SK-N-SH (cell line): ENCODE data around the gene ANAPC4. TPM values are rescaled to one million over a fixed set of nuclear protein-coding genes. Genes with fewer than 3 reads are reported as not detected.
A peak's percentile ranks its signal among the peaks of the same experiment; 100 is the strongest.

ENCODE experiments used
- CTCF ChIA-PET: fragments of 300-600, 350-600 bp; formaldehyde crosslinking; extraction: SDS; loops from one replicate; lab custom pipeline; 2021; lab: Yijun Ruan, JAX
- POLR2A ChIA-PET: fragments of 350-600 bp; sonication (Branson Sonifier 250); formaldehyde crosslinking; extraction: SDS; loops from one replicate; lab custom pipeline; 2020; ENCODE audit warnings: antibody characterized with exemption, inconsistent platforms; lab: Yijun Ruan, JAX
- DNase-seq: peaks from one replicate; pipeline ENCODE4 v3.0.0; 2012
- H2AFZ ChIP-seq: fragments of 200-600 bp; sonication (generic); 2 replicates; pipeline ENCODE4 v1.8.1; 2016; ENCODE audit warnings: antibody characterized with exemption, mild to moderate bottlenecking, low read depth
- H3F3A ChIP-seq: fragments of 200-600 bp; sonication (generic); replicated peaks from 2 replicates; pipeline ENCODE3; 2016; ENCODE audit warnings: antibody characterized with exemption, mild to moderate bottlenecking; ENCODE audit not compliant: insufficient read depth
- H3K27ac ChIP-seq, 2 experiments: fragments of 200-500 bp in 1 of 2; fragments of 200-600 bp in 1 of 2; sonication (Bioruptor generic) in 1 of 2; sonication (generic), shearing (Covaris generic) in 1 of 2; 2 replicates each; pipeline versions ENCODE4 v1.5.1 to v1.6.1; 2014 to 2016; ENCODE audit warnings: low read depth in 2 of 2, inconsistent platforms in 1 of 2, low read length in 1 of 2, mild to moderate bottlenecking in 1 of 2, mixed read lengths in 1 of 2
- H3K27me3 ChIP-seq: fragments of 200-600 bp; sonication (generic), shearing (Covaris generic); 2 replicates; pipeline ENCODE4 v1.6.1; 2016; ENCODE audit warnings: mixed run types; ENCODE audit not compliant: insufficient read depth
- H3K36me3 ChIP-seq, 2 experiments: fragments of 200-500 bp in 1 of 2; fragments of 200-600 bp in 1 of 2; sonication (Bioruptor generic) in 1 of 2; sonication (generic) in 1 of 2; replicated peaks in 1 of 2; 2 replicates each; pipeline versions ENCODE3 to v1.5.1; 2014 to 2016; ENCODE audit warnings: low read length in 1 of 2, mild to moderate bottlenecking in 1 of 2; ENCODE audit not compliant: insufficient read depth in 2 of 2, control insufficient read depth in 1 of 2
- H3K4me1 ChIP-seq, 2 experiments: fragments of 200-500 bp in 1 of 2; fragments of 200-600 bp in 1 of 2; sonication (Bioruptor generic) in 1 of 2; sonication (generic), shearing (Covaris generic) in 1 of 2; 2 replicates each; pipeline versions ENCODE4 v1.5.1 to v1.6.1; 2014 to 2016; ENCODE audit warnings: low read depth in 1 of 2, low read length in 1 of 2, mixed run types in 1 of 2; ENCODE audit not compliant: insufficient read depth in 2 of 2, control insufficient read depth in 1 of 2
- H3K4me2 ChIP-seq: fragments of 200-600 bp; sonication (generic), shearing (Covaris generic); 2 replicates; pipeline ENCODE4 v1.6.1; 2017; ENCODE audit warnings: mixed run types
- H3K4me3 ChIP-seq, 2 experiments: fragments of 200-500 bp in 1 of 2; fragments of 200-600 bp in 1 of 2; sonication (Bioruptor generic) in 1 of 2; sonication (generic), shearing (Covaris generic) in 1 of 2; 2 replicates each; pipeline versions ENCODE4 v1.5.1 to v1.8.1; 2014 to 2016; ENCODE audit warnings: low read depth in 2 of 2, inconsistent platforms in 1 of 2, low read length in 1 of 2, mild to moderate bottlenecking in 1 of 2, mixed read lengths in 1 of 2, moderate library complexity in 1 of 2
- H3K79me2 ChIP-seq: fragments of 200-600 bp; sonication (generic); 2 replicates; pipeline ENCODE4 v1.8.1; 2017; ENCODE audit warnings: mild to moderate bottlenecking; ENCODE audit not compliant: insufficient read depth
- H3K9ac ChIP-seq: fragments of 200-600 bp; sonication (generic); 2 replicates; pipeline ENCODE4 v1.6.1; 2017; ENCODE audit warnings: mixed run types
- H3K9me2 ChIP-seq: fragments of 200-600 bp; sonication (generic); 2 replicates; pipeline ENCODE4 v1.6.1; 2017; ENCODE audit warnings: mixed run types
- H3K9me3 ChIP-seq: fragments of 200-600 bp; sonication (generic); 2 replicates; pipeline ENCODE4 v1.6.1; 2017; ENCODE audit warnings: mixed run types, mild to moderate bottlenecking, moderate library complexity
- H4K20me1 ChIP-seq: fragments of 200-600 bp; sonication (generic); 2 replicates; pipeline ENCODE4 v1.6.1; 2017; ENCODE audit warnings: mild to moderate bottlenecking, mixed run types; ENCODE audit not compliant: insufficient read depth
- CTCF ChIP-seq: fragments of 200-600 bp; sonication (generic); IDR thresholded peaks from 2 replicates; pipeline ENCODE4 v1.6.1; 2017; ENCODE audit warnings: antibody characterized with exemption, mild to moderate bottlenecking, moderate library complexity
- ELF1 ChIP-seq: IDR thresholded peaks from 2 replicates; pipeline ENCODE4 v1.4.0; 2012
- EZH2phosphoT487 ChIP-seq: fragments of 200-600 bp; sonication (generic); IDR thresholded peaks from 2 replicates; pipeline ENCODE4 v1.6.1; 2017; ENCODE audit warnings: low read depth, mixed run types, mild to moderate bottlenecking, antibody characterized with exemption, moderate library complexity, borderline replicate concordance
- FOSL2 ChIP-seq: IDR thresholded peaks from 2 replicates; pipeline ENCODE4 v1.4.0; 2012; ENCODE audit warnings: low read depth, mild to moderate bottlenecking, moderate library complexity, borderline replicate concordance
- FOXJ3 ChIP-seq: sonication (generic); formaldehyde crosslinking; IDR thresholded peaks from 2 replicates; pipeline ENCODE4 v1.5.1; 2020; ENCODE audit warnings: mild to moderate bottlenecking, missing genetic modification reagents
- GABPA ChIP-seq: IDR thresholded peaks from 2 replicates; pipeline ENCODE4 v1.4.0; 2012; ENCODE audit warnings: low read depth, mild to moderate bottlenecking
- GATA2 ChIP-seq: sonication (generic); formaldehyde crosslinking; IDR thresholded peaks from 2 replicates; pipeline ENCODE4 v1.5.0; 2020; ENCODE audit warnings: mild to moderate bottlenecking, missing genetic modification reagents
- IRF3 ChIP-seq: fragments of 150-350 bp; IDR thresholded peaks from 2 replicates; pipeline ENCODE4 v1.6.1; 2016; ENCODE audit warnings: mild to moderate bottlenecking, low read depth, low read length
- MAX ChIP-seq: IDR thresholded peaks from 2 replicates; pipeline ENCODE4 v1.4.0; 2012; ENCODE audit warnings: low read depth
- MEF2A ChIP-seq: IDR thresholded peaks from 2 replicates; pipeline ENCODE4 v1.4.0; 2012; ENCODE audit warnings: low read depth, borderline replicate concordance
- MXI1 ChIP-seq: IDR thresholded peaks from 2 replicates; pipeline ENCODE4 v1.6.1; 2012; ENCODE audit warnings: mild to moderate bottlenecking, low read depth, low read length, improper control_type of control experiment
- NRF1 ChIP-seq: IDR thresholded peaks from 2 replicates; pipeline ENCODE4 v1.6.1; 2012; ENCODE audit warnings: low read depth, mild to moderate bottlenecking, low read length
- PBX3 ChIP-seq: IDR thresholded peaks from 2 replicates; pipeline ENCODE4; 2012
- POLR2AphosphoS5 ChIP-seq: IDR thresholded peaks from 2 replicates; pipeline ENCODE4 v1.6.1; 2012; ENCODE audit warnings: low read depth, low read length
- RCOR1 ChIP-seq: fragments of 150-350 bp; IDR thresholded peaks from 2 replicates; pipeline ENCODE4 v1.6.1; 2017; ENCODE audit warnings: antibody characterized with exemption, low read length
- RFX5 ChIP-seq: IDR thresholded peaks from 2 replicates; pipeline ENCODE4 v1.6.1; 2012; ENCODE audit warnings: mild to moderate bottlenecking, improper control_type of control experiment, low read length
- RXRA ChIP-seq: IDR thresholded peaks from 2 replicates; pipeline ENCODE4 v1.4.0; 2012; ENCODE audit warnings: low read depth, mild to moderate bottlenecking, borderline replicate concordance
- SIN3A ChIP-seq: IDR thresholded peaks from 2 replicates; pipeline ENCODE4 v1.6.1; 2012; ENCODE audit warnings: low read depth, mild to moderate bottlenecking, low read length, moderate library complexity, borderline replicate concordance
- TEAD4 ChIP-seq: IDR thresholded peaks from 2 replicates; pipeline ENCODE4 v1.4.0; 2012; ENCODE audit warnings: mild to moderate bottlenecking, borderline replicate concordance; ENCODE audit not compliant: insufficient read depth
- USF1 ChIP-seq: IDR thresholded peaks from 2 replicates; pipeline ENCODE4 v1.4.0; 2012; ENCODE audit warnings: low read depth, borderline replicate concordance
- YY1 ChIP-seq: IDR thresholded peaks from 2 replicates; pipeline ENCODE4 v1.4.0; 2012; ENCODE audit warnings: low read depth, mild to moderate bottlenecking
- WGBS: methylation state at CpG from one replicate; pipeline ENCODE4 v1.1.6; 2017; ENCODE audit warnings: low lambda C conversion rate; 5-methylcytosine and 5-hydroxymethylcytosine counted together
- polyA plus RNA-seq, 3 experiments: library from polyadenylated mRNA; depleted of rRNA; stranded (reverse); fragments of >200 nt; gene quantifications; 2 replicates each; pipeline ENCODE4 v1.2.3, GENCODE V29; 2012

Gene ANAPC4
- polyA plus RNA-seq, 1 of the 3 experiments (the other 2 are of a cell fraction), result 7.7 TPM

GRCh38 chr4:25457053-25457715, 80.1 kb downstream of the ANAPC4 start (continued):
- TF ChIP-seq MEF2A (no peak), FOXJ3 (no peak), RXRA (no peak), FOSL2 (no peak), EZH2phosphoT487 (no peak), RCOR1 (no peak), NRF1 (no peak)

GRCh38 chr4:25466966-25467697, 90.1 kb downstream of the ANAPC4 start:
- Histone ChIP-seq H3K36me3 (no peaks in the 10 kb centered on the region), H3K9ac (no peak overlapping the region), H3K4me1 (no peaks in the 10 kb centered on the region; a peak in 1 of 4 replicates), H3K9me3 (no peaks in the 10 kb centered on the region), H3K4me2 (peak overlapping the region; percentile 27; the same call in 1 of the 2 replicates), H3K27ac (no peak overlapping the region), H2AFZ (no peak overlapping the region; the same call in 1 of the 2 replicates), H3K27me3 (no peaks in the 10 kb centered on the region), H3K4me3 (no peak overlapping the region), H3K79me2 (no peaks in the 10 kb centered on the region), H3K9me2 (no peaks in the 10 kb centered on the region), H4K20me1 (no peaks in the 10 kb centered on the region), H3F3A (no peaks in the 10 kb centered on the region)
- WGBS, result 37% methylated on average over 11 of the region's 11 CpGs
- ChIA-PET CTCF (no interaction called here), POLR2A (no interaction called here)
- DNase-seq, result peak; percentile 22
- peak; percentile 33; the same call in 1 of the 2 replicates for TF ChIP-seq USF1
- no peak for TF ChIP-seq NRF1

GRCh38 chr4:25467843-25468242, 90.8 kb downstream of the ANAPC4 start:
- H3K9me2 ChIP-seq, result no peaks in the 10 kb centered on the region
- no peak for DNase-seq
- CTCF ChIA-PET, result no interaction called here
- no peak overlapping the region for H3K4me3 ChIP-seq
- WGBS, result 47% methylated on average over 5 of the region's 5 CpGs
- no peaks in the 10 kb centered on the region; a peak in 1 of 4 replicates for H3K4me1 ChIP-seq
- no peak overlapping the region for H3K9ac ChIP-seq
- H4K20me1 ChIP-seq, result no peaks in the 10 kb centered on the region
- peak overlapping the region; percentile 27; the same call in 1 of the 2 replicates for H3K4me2 ChIP-seq
- no peak overlapping the region for H3K27ac ChIP-seq
- no peak overlapping the region for H2AFZ ChIP-seq
- H3K27me3 ChIP-seq, result no peaks in the 10 kb centered on the region
- no peaks in the 10 kb centered on the region for H3K9me3 ChIP-seq
- no peaks in the 10 kb centered on the region for H3K79me2 ChIP-seq
- POLR2A ChIA-PET, result no interaction called here
- no peaks in the 10 kb centered on the region for H3F3A ChIP-seq
- no peaks in the 10 kb centered on the region for H3K36me3 ChIP-seq
- TF ChIP-seq ELF1 (no peak), CTCF (no peak), NRF1 (no peak), GATA2 (no peak), RCOR1 (no peak), GABPA (no peak), TEAD4 (no peak), MAX (no peak), SIN3A (no peak), RFX5 (no peak), IRF3 (no peak), POLR2AphosphoS5 (no peak), MEF2A (no peak), PBX3 (no peak), YY1 (no peak), MXI1 (no peak)
